GM19468 (cell line): ENCODE measurements around the gene GAK.

Experiments used
- ATAC-seq: cut with Tn5 transposase; IDR thresholded peaks from one replicate; pipeline ENCODE4 v1.9.1; 2021; ENCODE audit warnings: mild to moderate bottlenecking, moderate library complexity, moderate number of reproducible peaks; ENCODE audit not compliant: unreplicated experiment; ENCODE audit errors: extremely low read depth

The GAK gene

GRCh38 chr4:875818-876423 lies 56.2 kb downstream of the GAK start:
- no peak for ATAC-seq

- ATAC-seq = no peak
Observed at GRCh38 chr4:874971-875817, 56.9 kb downstream of the GAK start.

- ATAC-seq = no peak
Observed at GRCh38 chr4:874056-874455, 58.1 kb downstream of the GAK start.

- no peak for ATAC-seq
Observed at GRCh38 chr4:872241-872981, 59.7 kb downstream of the GAK start.

GRCh38 chr4:871484-871883 lies 60.6 kb downstream of the GAK start:
- ATAC-seq = no peak

GRCh38 chr4:870951-871350 lies 61.2 kb downstream of the GAK start:
- no peak for ATAC-seq

- no peak for ATAC-seq
Observed at GRCh38 chr4:869776-870175, 62.3 kb downstream of the GAK start.

GRCh38 chr4:868421-868820 lies 63.7 kb downstream of the GAK start:
- ATAC-seq = no peak

GRCh38 chr4:867526-868250 lies 64.4 kb downstream of the GAK start:
- ATAC-seq = no peak

- ATAC-seq = no peak
Observed at GRCh38 chr4:866761-867390, 65.2 kb downstream of the GAK start.

- ATAC-seq = no peak
Observed at GRCh38 chr4:866068-866760, 65.9 kb downstream of the GAK start.

GRCh38 chr4:865572-865971 lies 66.5 kb downstream of the GAK start:
- no peak for ATAC-seq

- ATAC-seq = no peak
Observed at GRCh38 chr4:865121-865465, 67.0 kb downstream of the GAK start.

GRCh38 chr4:864456-865120 lies 67.5 kb downstream of the GAK start:
- no peak for ATAC-seq

- no peak for ATAC-seq
Observed at GRCh38 chr4:860561-860960, 71.6 kb downstream of the GAK start.

GRCh38 chr4:859496-859895 lies 72.6 kb downstream of the GAK start:
- no peak for ATAC-seq

GRCh38 chr4:858831-859451 lies 73.2 kb downstream of the GAK start:
- ATAC-seq = no peak

- no peak for ATAC-seq
Observed at GRCh38 chr4:858041-858481, 74.1 kb downstream of the GAK start.

- no peak for ATAC-seq
Observed at GRCh38 chr4:857461-857860, 74.7 kb downstream of the GAK start.
